HCT116 (cell line): Measurements from ENCODE around the gene WNT11. TPM values are rescaled to one million over a fixed set of nuclear protein-coding genes. Genes with fewer than 3 reads are reported as not detected.

ENCODE experiments used
- ATAC-seq: fragments of 200-7000 bp; cut with Tn5 transposase; 2 replicates; pipeline ENCODE4 v1.9.1; 2020; ENCODE audit warnings: mild to moderate bottlenecking, moderate library complexity
- BruUV-seq: library from RNA; stranded (reverse); fragments of 400-500 nt; replicated peaks from 2 replicates; lab custom pipeline; 2021; lab: Mats Ljungman, UMichigan
- CTCF ChIA-PET: fragments of 300-600 bp; sonication (Branson Sonifier 250); formaldehyde crosslinking; loops from one replicate; lab custom pipeline; 2021; ENCODE audit warnings: antibody characterized with exemption; lab: Charles Lee
- POLR2A ChIA-PET: fragments of 300-600, 350-600 bp; sonication (Branson Sonifier 250); formaldehyde crosslinking; loops from one replicate; lab custom pipeline; 2021; ENCODE audit warnings: antibody characterized with exemption; lab: Charles Lee
- RAD21 ChIA-PET, 2 experiments: fragments of 300-600 bp; sonication (Branson Sonifier 250); formaldehyde crosslinking; loops; one replicate each; lab custom pipeline; 2023; ENCODE audit warnings: low total read pairs in 2 of 2; ENCODE audit not compliant: uncharacterized antibody in 2 of 2, unreplicated experiment in 2 of 2, low non-redundant PET in 1 of 2; lab: Charles Lee
- DNase-seq: peaks from one replicate; pipeline ENCODE4 v3.0.0-alpha.2; 2010; ENCODE audit warnings: low read depth, low spot score
- H2AFZ ChIP-seq: fragments of 200-600 bp; shearing (Covaris generic), sonication (generic); 2 replicates; pipeline ENCODE4 v1.6.1; 2017; ENCODE audit warnings: low read depth, mixed run types, mixed read lengths, antibody characterized with exemption, low read length; ENCODE audit not compliant: poor library complexity, severe bottlenecking
- H3K27ac ChIP-seq: 2 replicates; pipeline ENCODE4 v1.5.1; 2012; ENCODE audit warnings: low read depth, low read length
- H3K27me3 ChIP-seq: fragments of 200-600 bp; sonication (generic); 2 replicates; pipeline ENCODE4 v1.6.1; 2016; ENCODE audit warnings: mixed run types, low read length, mixed read lengths; ENCODE audit not compliant: insufficient read depth
- H3K36me3 ChIP-seq, 2 experiments: fragments of 200-500 bp in 1 of 2; fragments of 200-600 bp in 1 of 2; sonication (Bioruptor generic) in 1 of 2; sonication (generic) in 1 of 2; 2 replicates each; pipeline versions ENCODE4 v1.5.1 to v1.6.1; 2014 to 2016; ENCODE audit warnings: low read length in 2 of 2, inconsistent platforms in 1 of 2, mixed read lengths in 1 of 2, mixed run types in 1 of 2; ENCODE audit not compliant: insufficient read depth in 2 of 2, control insufficient read depth in 1 of 2
- H3K4me1 ChIP-seq, 2 experiments: fragments of 200-600 bp in 1 of 2; sonication (generic) in 1 of 2; 2 replicates each; pipeline versions ENCODE4 v1.5.1 to v1.6.1; 2012 to 2017; ENCODE audit warnings: low read length in 2 of 2, inconsistent platforms in 1 of 2, mild to moderate bottlenecking in 1 of 2, mixed read lengths in 1 of 2, mixed run types in 1 of 2, moderate library complexity in 1 of 2; ENCODE audit not compliant: insufficient read depth in 2 of 2, control insufficient read depth in 1 of 2
- H3K4me2 ChIP-seq: fragments of 200-600 bp; sonication (generic); 2 replicates; pipeline ENCODE4 v1.6.1; 2017; ENCODE audit warnings: mixed run types, low read length, mixed read lengths
- H3K4me3 ChIP-seq, 2 experiments: fragments of 200-600 bp in 1 of 2; sonication (generic) in 1 of 2; replicated peaks in 1 of 2; 2 replicates each; pipeline ENCODE4 v1.5.1; 2011 to 2016; ENCODE audit warnings: low read length in 2 of 2, control low read depth in 1 of 2, low read depth in 1 of 2, mild to moderate bottlenecking in 1 of 2, mixed read lengths in 1 of 2, mixed run types in 1 of 2
- H3K79me2 ChIP-seq: fragments of 200-600 bp; sonication (generic); 2 replicates; pipeline ENCODE4 v1.6.1; 2017; ENCODE audit warnings: mild to moderate bottlenecking, mixed run types, low read length, moderate library complexity, mixed read lengths; ENCODE audit not compliant: insufficient read depth
- H3K9ac ChIP-seq: fragments of 200-600 bp; sonication (generic); 2 replicates; pipeline ENCODE4 v1.6.1; 2016; ENCODE audit warnings: low read length, mixed read lengths
- H3K9me2 ChIP-seq: fragments of 200-600 bp; sonication (generic), shearing (Covaris generic); 2 replicates; pipeline ENCODE4 v1.6.1; 2017; ENCODE audit warnings: mixed run types, mild to moderate bottlenecking, moderate library complexity; ENCODE audit not compliant: insufficient read depth
- H3K9me3 ChIP-seq, 2 experiments: fragments of 200-500 bp in 1 of 2; fragments of 200-600 bp in 1 of 2; sonication (Bioruptor generic) in 1 of 2; sonication (generic) in 1 of 2; 2 replicates each; pipeline ENCODE4 v1.6.1; 2014 to 2017; ENCODE audit warnings: low read length in 2 of 2, mixed read lengths in 2 of 2, inconsistent platforms in 1 of 2, low read depth in 1 of 2, mild to moderate bottlenecking in 1 of 2, mixed run types in 1 of 2, moderate library complexity in 1 of 2; ENCODE audit not compliant: control insufficient read depth in 1 of 2, insufficient read depth in 1 of 2
- H4K20me1 ChIP-seq: fragments of 200-600 bp; sonication (generic), shearing (Covaris generic); 2 replicates; pipeline ENCODE4 v1.6.1; 2017; ENCODE audit warnings: mixed run types, mild to moderate bottlenecking, moderate library complexity; ENCODE audit not compliant: insufficient read depth
- EGR1 ChIP-seq: IDR thresholded peaks from 2 replicates; pipeline ENCODE4 v1.6.1; 2012; ENCODE audit warnings: low read depth
- ELF1 ChIP-seq: IDR thresholded peaks from 2 replicates; pipeline ENCODE4 v1.6.1; 2012; ENCODE audit warnings: low read depth, borderline replicate concordance
- EZH2 ChIP-seq: fragments of 200-600 bp; sonication (generic); IDR thresholded peaks from 2 replicates; pipeline ENCODE4 v1.6.1; 2017; ENCODE audit warnings: antibody characterized with exemption, mixed run types
- EZH2phosphoT487 ChIP-seq: fragments of 200-600 bp; IDR thresholded peaks from 2 replicates; pipeline ENCODE4 v1.6.1; 2018; ENCODE audit warnings: antibody characterized with exemption, borderline replicate concordance
- POLR2A ChIP-seq: IDR thresholded peaks from 2 replicates; pipeline ENCODE4 v1.7.0; 2011; ENCODE audit warnings: borderline replicate concordance; ENCODE audit not compliant: insufficient read depth, insufficient read length; ENCODE audit errors: extremely low read depth
- POLR2AphosphoS5 ChIP-seq: IDR thresholded peaks from 2 replicates; pipeline ENCODE4 v1.6.1; 2011; ENCODE audit warnings: mild to moderate bottlenecking, low read depth, low read length, moderate library complexity
- RAD21 ChIP-seq: IDR thresholded peaks from 2 replicates; pipeline ENCODE4 v1.6.1; 2012; ENCODE audit warnings: low read depth, mild to moderate bottlenecking
- REST ChIP-seq: IDR thresholded peaks from 2 replicates; pipeline ENCODE4 v1.6.1; 2012; ENCODE audit warnings: low read depth
- SRF ChIP-seq: IDR thresholded peaks from 2 replicates; pipeline ENCODE4 v1.6.1; 2012; ENCODE audit warnings: low read depth
- YY1 ChIP-seq: IDR thresholded peaks from 2 replicates; pipeline ENCODE4 v1.6.1; 2011; ENCODE audit warnings: low read length, low read depth, moderate library complexity, mild to moderate bottlenecking; ENCODE audit not compliant: insufficient replicate concordance; ENCODE audit errors: extremely low read depth
- ZBTB33 ChIP-seq: IDR thresholded peaks from 2 replicates; pipeline ENCODE4 v1.6.1; 2011; ENCODE audit warnings: mild to moderate bottlenecking, low read length, moderate library complexity; ENCODE audit not compliant: insufficient replicate concordance; ENCODE audit errors: extremely low read depth
- ZFX ChIP-seq: fragments of 450-650 bp; IDR thresholded peaks from 2 replicates; pipeline ENCODE4 v1.6.1; 2017
- ZNF274 ChIP-seq: fragments of 200-500 bp; sonication (Bioruptor generic); IDR thresholded peaks from 2 replicates; pipeline ENCODE4 v1.6.1; 2014; ENCODE audit warnings: mild to moderate bottlenecking, low read depth, low read length, inconsistent platforms
- intact Hi-C: fragments of 100-400 bp; cut with micrococcal nuclease; formaldehyde crosslinking; loops from 2 replicates; pipeline ENCODE4 v1.10.0; 2022
- total RNA-seq: library from RNA; stranded (reverse); gene quantifications from one replicate; pipeline ENCODE4 v1.2.1, GENCODE V29; 2021; ENCODE audit not compliant: unreplicated experiment

The WNT11 gene
- total RNA-seq, 1 experiment from 2014 or later = 1.9 TPM

- no peak for DNase-seq
- Histone ChIP-seq H3K4me1 (peaks cover 0 to 5% of the 10 kb centered on the region in 2 experiments; a peak in 1 of 4 replicates), H3K36me3 (no peaks in the 10 kb centered on the region), H2AFZ (no peak overlapping the region), H3K9ac (no peak overlapping the region), H3K4me2 (no peak overlapping the region), H3K9me3 (no peaks in the 10 kb centered on the region), H3K27ac (no peak overlapping the region), H3K27me3 (no peaks in the 10 kb centered on the region), H3K79me2 (no peaks in the 10 kb centered on the region), H4K20me1 (no peaks in the 10 kb centered on the region), H3K9me2 (no peaks in the 10 kb centered on the region), H3K4me3 (no peak overlapping the region)
- ChIA-PET POLR2A (no interaction called here), RAD21 (no interaction called here), CTCF (no interaction called here)
- intact Hi-C loops = no loop called here
- TF ChIP-seq EZH2 = no peak
- TF ChIP-seq EZH2phosphoT487 = no peak
- TF ChIP-seq SRF = no peak
- no peak for TF ChIP-seq ELF1
- no TSS peak for BruUV-seq
- ATAC-seq = no peak
Measured at GRCh38 chr11:76244316-76244851, 38.1 kb upstream of the WNT11 start.

GRCh38 chr11:76243957-76244285 lies 37.6 kb upstream of the WNT11 start:
- H3K79me2 ChIP-seq = no peaks in the 10 kb centered on the region
- no peak overlapping the region for H2AFZ ChIP-seq
- DNase-seq = no peak
- no peak overlapping the region for H3K4me2 ChIP-seq
- H3K9me2 ChIP-seq = no peaks in the 10 kb centered on the region
- ATAC-seq = no peak
- H3K9me3 ChIP-seq = no peaks in the 10 kb centered on the region
- no peak overlapping the region for H3K9ac ChIP-seq
- no peak overlapping the region for H3K4me3 ChIP-seq
- peaks cover 0 to 5% of the 10 kb centered on the region in 2 experiments; a peak in 2 of 4 replicates for H3K4me1 ChIP-seq
- H3K36me3 ChIP-seq = no peaks in the 10 kb centered on the region
- intact Hi-C loops = no loop called here
- no TSS peak for BruUV-seq
- RAD21 ChIA-PET = no interaction called here
- H3K27ac ChIP-seq = no peak overlapping the region
- no peaks in the 10 kb centered on the region for H3K27me3 ChIP-seq
- POLR2A ChIA-PET = no interaction called here
- CTCF ChIA-PET = no interaction called here
- H4K20me1 ChIP-seq = no peaks in the 10 kb centered on the region
- TF ChIP-seq ZBTB33 (no peak), ZNF274 (no peak), ELF1 (no peak), POLR2A (no peak), EGR1 (no peak), POLR2AphosphoS5 (no peak), ZFX (no peak), RAD21 (no peak), YY1 (no peak), REST (no peak), EZH2phosphoT487 (no peak)
